Mesenteric fat pad (tissue), 1 donor: ENCODE results near the gene PRM3. TPM values are rescaled to one million over a fixed set of nuclear protein-coding genes. Genes with fewer than 3 reads are reported as not detected.

ENCODE experiments used
- DNase-seq: peaks from one replicate; pipeline ENCODE4 v3.0.0-alpha.2; 2020; ENCODE audit warnings: low spot score
- total RNA-seq: library from RNA; stranded (reverse); fragmentation: NEBNext Ultra II Directional; extraction: Animal tissue kit (Norgen Biotek cat#: 25700); gene quantifications from one replicate; pipeline ENCODE4 v1.2.1, GENCODE V29; 2021
- donor health status: DM: yes; HTN: yes; CAD: no.

The PRM3 gene
- total RNA-seq, 1 donor from 2014 or later, result not detected

- DNase-seq, result no peak
Measured at GRCh38 chr16:11248133-11248532, 25.3 kb downstream of the PRM3 start.

- no peak for DNase-seq
Measured at GRCh38 chr16:11245988-11246387, 27.4 kb downstream of the PRM3 start.

- DNase-seq, result no peak
Measured at GRCh38 chr16:11245222-11245737, 28.1 kb downstream of the PRM3 start.

- DNase-seq, result no peak
Measured at GRCh38 chr16:11242658-11243057, 30.8 kb downstream of the PRM3 start.

- DNase-seq, result no peak
Measured at GRCh38 chr16:11241480-11242204, 31.8 kb downstream of the PRM3 start.

GRCh38 chr16:11240636-11241473 is 32.6 kb downstream of the PRM3 start:
- DNase-seq, result no peak

GRCh38 chr16:11239644-11240632 is 33.5 kb downstream of the PRM3 start:
- DNase-seq, result no peak

GRCh38 chr16:11238272-11239202 is 34.9 kb downstream of the PRM3 start:
- DNase-seq, result no peak

GRCh38 chr16:11236461-11237254 is 36.8 kb downstream of the PRM3 start:
- no peak for DNase-seq

- DNase-seq, result no peak
Measured at GRCh38 chr16:11235703-11235991, 37.8 kb downstream of the PRM3 start.

- no peak for DNase-seq
Measured at GRCh38 chr16:11234884-11235702, 38.3 kb downstream of the PRM3 start.

GRCh38 chr16:11233727-11234376 is 39.6 kb downstream of the PRM3 start:
- DNase-seq, result no peak

- DNase-seq, result no peak
Measured at GRCh38 chr16:11232852-11233726, 40.3 kb downstream of the PRM3 start.

- no peak for DNase-seq
Measured at GRCh38 chr16:11232302-11232851, 41.1 kb downstream of the PRM3 start.

- no peak for DNase-seq
Measured at GRCh38 chr16:11231367-11231970, 42.0 kb downstream of the PRM3 start.

- DNase-seq, result no peak
Measured at GRCh38 chr16:11229906-11230305, 43.5 kb downstream of the PRM3 start.
